MV-4-11 (cell line): ENCODE results near the gene GSN.

ENCODE experiments used
- DNase-seq: peaks from one replicate; lab custom pipeline; 2025; lab: John Stamatoyannopoulos, UW

Gene GSN

DNA sequence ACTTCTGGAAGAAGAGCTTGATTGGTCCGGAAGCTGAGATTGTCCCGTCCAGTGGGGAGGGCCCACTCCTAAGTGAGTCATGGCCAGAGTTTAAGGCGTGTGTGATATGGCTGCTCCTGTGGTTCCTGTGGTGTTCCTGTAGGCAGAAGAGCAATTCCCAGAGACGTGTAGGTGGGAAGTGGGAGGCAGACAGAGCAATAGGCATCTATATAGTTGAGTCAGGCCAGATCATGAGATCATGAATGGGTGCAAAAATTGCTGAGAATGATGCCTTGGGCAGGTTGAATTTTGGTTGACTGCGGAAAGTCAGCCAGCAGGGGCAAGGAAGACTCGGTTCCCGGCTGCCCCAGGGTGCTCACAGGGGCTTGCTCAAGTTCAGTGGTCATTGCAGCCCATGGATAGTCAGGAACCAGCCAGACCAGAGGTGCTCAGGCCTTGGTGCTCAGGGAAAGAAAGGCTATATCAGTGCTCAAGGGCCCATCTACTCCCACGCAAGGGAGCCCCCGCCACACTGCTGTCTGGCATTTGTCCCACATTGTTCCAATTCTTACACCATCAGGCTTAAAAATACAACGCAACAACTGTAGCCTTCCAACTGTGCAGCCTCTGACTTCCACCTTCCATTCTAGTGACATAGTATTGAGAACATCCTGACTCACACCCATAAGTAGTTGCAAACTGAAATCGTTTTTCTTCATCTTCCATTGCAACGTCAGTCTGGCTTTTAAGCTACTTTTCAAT lies 21.0 kb upstream of the GSN start:
- DNase-seq, result peak; percentile 78

GRCh38 chr9:121249563-121249962 lies 18.4 kb upstream of the GSN start:
- peak; percentile 94 for DNase-seq

DNA sequence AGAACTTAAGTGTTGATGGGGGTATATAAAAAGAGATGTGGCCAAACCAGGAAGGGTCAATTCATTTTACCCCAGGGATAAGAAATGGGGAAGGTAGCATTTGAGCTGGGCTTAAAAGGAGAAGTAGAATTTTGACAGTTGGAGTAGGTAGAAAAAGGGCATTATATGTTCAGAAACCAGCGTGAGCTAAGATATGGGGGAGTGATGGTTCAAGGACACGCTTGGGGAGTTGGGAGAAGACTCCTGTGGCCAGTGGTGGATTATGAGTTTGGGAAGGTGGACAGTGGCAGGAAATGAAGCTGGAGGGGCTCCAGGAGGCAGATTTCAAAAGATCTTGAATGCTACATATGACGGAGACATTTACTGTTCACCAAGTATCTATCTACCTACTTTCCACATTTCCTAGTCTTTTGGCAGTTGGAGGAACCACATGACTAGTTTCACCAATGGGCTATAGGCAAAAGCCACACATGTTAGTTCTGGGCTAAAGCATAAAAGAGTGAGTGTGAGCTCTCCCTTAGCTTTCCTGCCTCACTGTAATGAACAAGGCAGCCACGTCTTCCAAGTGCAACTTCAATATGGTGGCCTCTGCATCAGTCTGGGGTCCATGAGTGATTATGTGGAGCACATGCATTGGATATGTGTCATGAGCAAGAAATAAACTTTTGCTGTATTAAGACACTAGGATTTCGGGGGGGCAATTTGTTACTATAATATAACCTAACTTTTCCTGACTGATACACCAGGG lies 15.7 kb upstream of the GSN start:
- DNase-seq, result peak; percentile 92

- DNase-seq, result no peak
These were observed 14.8 kb upstream of the GSN start for GRCh38 chr9:121253162-121253561.

DNA sequence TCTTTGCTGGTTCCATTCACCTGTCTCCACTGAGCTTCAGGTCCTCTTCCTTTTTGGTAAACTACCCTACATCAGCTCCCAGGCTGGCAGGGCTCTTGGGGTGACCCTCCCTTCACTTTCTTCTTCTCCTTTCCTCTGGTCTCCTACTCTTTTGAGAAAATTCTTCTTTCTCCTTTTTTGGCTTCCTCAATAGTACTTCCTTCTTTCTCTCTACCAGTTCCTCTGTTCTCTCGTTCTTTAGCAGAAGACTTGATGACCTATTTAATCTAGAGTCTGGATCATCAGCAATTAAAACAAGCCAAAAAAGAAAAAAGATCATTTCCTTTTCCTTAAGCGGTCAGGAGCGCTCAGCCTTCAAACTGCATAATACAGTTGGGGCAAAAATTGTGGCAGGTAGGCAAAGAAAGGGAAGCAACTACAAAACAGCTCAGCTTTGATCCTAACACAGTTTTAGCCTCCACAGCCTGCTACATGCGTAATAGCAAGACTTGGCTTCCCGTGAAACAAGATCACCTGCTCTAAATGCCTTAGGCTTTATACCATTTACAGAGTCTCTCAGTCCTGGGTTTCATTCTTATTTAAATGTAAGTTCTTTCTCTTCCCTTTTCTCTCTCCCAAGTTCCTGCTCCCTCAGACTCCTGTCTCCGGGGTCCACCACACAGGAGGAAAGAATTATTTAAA lies 14.0 kb upstream of the GSN start:
- peak; percentile 79 for DNase-seq

DNA sequence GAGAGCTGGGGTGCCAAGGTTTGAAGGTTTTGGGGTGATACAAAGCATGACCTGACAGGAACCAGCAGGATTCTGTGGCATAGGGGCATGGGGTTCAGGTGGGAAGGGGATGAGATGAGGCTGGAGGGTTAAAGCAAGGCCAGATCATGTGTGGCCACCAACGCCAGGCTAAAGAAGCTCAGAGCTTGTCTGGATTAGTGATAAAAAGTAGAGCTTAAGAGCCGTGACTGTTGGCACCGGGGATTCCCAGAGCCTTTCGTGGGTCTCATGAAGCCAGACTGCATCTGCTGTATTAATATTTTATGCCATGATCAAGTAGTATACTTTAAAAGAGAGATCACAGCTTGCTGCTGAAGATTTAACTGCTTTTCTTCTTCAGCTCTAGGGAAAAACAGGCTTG lies 8.5 kb upstream of the GSN start:
- no peak for DNase-seq

- DNase-seq, result no peak
These were observed 8.0 kb upstream of the GSN start for GRCh38 chr9:121259935-121260334.

GRCh38 chr9:121260457-121261106 lies 7.4 kb upstream of the GSN start:
- no peak for DNase-seq

DNA sequence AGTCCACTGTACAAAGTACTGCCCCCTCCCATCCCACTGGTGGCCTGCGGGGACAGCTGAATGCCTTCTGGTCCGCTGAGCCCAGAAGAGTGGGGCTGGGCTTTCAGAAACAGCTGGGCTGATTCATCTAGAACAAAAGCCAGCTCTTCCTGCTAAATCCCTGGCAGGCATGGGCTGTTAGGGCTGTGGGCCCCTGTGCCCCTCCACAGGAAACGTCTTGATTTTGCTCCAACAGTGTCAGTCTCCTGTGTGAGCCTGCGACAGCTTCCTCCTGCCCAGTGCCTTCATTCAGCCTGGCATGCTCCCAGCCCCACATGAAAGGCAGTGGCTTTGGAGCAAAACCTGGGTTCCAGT lies 6.9 kb upstream of the GSN start:
- DNase-seq, result peak; percentile 21

DNA sequence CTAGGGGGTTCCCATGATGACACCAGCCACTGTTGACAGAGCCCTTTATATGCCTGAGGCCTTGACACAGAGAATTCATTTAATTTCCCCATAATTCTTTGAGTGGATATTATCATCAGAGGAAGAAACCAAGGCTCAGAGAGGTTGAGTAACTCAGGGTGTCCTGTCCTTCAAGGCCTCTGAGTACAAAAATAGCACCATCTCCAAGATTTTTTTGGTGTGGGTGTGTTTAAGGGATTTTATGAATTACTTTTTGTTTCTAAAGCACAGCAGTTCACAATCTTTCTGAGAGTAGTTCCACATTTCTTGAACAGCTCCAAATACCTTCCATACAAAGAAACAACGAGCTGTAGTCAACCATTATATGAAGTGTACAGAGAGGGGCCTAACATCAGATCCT lies 6.2 kb upstream of the GSN start:
- no peak for DNase-seq

DNA sequence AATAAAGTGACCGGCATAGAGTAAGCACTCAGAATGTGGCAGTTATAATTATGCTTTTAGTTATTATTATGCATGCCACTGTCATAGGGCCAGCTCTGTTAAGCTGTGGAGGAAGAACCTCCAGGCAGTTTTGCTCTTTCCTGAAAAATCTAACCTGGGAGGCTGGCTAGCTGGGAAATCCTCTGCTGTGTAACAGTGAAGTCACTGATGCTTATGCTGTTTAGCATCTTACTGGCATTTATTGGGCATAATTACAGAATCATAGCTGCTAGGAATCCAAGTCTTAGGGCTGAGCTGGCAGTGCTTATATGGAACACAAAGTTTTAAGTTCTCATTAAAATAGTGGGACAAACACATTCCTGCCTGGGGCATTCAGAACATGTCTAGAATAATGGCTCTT lies 5.5 kb upstream of the GSN start:
- no peak for DNase-seq

DNA sequence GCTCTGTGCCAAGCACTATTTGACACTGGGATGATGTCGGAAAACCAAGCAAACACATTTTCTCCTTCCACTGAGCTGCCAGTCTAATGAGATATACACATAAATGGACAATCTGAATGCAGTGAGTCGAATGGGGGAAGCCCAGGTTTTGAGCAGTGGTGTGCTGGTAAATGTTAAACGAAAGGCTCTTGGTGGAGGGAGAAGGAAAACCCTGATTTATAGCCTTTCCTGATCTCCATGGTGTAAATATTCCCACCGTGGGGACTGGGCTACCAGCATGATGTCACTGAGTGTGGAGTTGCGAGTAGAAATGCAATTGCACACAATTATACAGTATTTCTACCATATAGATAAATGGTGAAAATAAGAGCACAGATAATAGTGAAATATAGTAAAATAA lies 5.0 kb upstream of the GSN start:
- no peak for DNase-seq

DNA sequence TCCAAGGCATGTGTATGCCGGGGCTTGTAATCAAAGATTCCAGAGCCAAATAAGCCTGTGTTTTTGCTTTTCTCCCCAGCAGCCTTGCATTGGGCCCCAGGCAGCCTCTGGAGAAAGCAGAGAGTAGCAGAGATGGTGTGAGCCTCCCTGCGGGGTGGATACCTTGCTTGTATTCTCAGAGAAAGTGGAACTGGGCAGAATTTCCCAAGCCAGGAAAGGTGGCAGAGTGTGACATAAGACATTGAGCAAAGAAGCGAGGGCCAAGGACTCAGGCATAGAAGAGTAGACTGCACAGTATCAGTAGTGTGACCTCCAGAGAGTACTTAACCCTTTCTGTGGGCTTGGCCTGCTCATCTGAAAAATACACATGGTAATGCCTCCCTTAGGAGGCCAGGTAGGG lies 1.6 kb upstream of the GSN start:
- DNase-seq, result no peak

- DNase-seq, result no peak
These were observed 884 bp upstream of the GSN start for GRCh38 chr9:121266906-121267650.

DNA sequence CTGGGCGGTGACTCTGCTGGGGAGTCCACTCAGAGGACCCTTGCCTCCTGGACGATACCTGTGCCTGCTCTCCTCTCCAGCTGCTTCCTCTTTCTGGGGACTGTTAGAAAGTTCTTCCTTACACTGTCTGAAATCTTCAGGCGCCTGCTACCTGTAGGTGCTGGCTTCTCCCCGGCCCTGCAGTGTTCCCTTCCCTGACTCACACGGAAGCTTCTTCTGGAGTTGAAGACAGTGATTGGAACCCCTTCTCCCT lies 562 bp downstream of the GSN start:
- DNase-seq, result peak; percentile 28

- peak; percentile 19 for DNase-seq
These were observed 1.1 kb downstream of the GSN start for GRCh38 chr9:121268851-121269641.

DNA sequence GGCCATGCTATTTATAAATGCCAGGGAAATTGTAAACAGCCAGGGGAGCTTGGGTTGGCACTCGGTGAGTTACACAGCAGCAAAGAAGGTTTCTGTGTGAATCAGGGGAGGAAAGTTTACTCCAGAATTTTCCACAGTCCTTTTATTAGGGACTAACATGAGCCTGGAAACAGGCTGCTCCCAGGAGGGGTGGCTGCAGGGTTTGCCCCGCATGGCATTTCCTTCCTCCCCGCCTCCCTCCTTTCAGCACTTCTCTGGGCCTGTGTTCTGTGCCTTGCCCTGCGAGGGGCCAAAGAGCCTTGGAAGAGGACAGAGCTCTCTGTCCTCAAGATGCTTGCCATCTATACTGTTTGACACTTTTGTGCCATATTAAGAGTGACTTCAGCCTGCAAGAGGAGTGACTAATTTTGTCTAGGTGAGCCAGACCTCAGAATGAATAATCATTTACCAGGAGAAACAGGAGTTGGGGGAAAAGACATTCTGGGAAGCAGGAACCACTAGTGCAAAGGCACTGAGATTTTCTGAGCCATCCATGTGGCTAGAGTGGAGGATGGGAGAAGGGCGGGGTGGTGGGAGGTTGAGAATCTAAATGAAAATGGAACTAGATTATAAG lies 1.8 kb downstream of the GSN start:
- DNase-seq, result no peak

- DNase-seq, result peak; percentile 96
These were observed 3.7 kb downstream of the GSN start for GRCh38 chr9:121271368-121272341.

DNA sequence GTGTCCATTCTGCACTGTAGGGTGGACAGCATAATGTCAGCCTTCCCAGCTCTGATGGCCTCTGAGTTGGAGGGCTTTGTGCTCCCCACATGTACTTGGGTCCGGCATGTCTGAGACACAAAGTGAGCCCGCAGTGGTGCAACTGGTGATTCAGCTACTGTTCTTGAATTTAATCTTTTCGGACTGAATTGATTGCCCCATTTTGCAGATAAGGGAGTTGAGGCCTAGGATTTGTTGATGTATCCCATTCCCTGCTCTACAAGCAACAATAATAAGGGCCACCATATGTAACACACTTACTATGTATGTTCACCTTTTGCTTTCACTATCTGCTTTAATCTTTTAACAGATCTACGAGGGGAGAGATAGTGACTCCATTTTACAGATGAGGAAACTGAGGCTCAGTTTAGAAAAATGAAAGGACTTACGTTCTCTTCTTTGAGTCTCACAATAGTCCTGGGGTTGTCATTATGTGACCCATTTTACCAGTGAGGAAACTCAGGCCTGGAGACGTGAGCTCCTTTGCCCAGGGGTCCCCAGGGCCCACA lies 4.5 kb downstream of the GSN start:
- no peak for DNase-seq
